Heart left ventricle (tissue), 13 donors: ENCODE data around the gene BICD1.

Experiments
- POLR2A ChIP-seq, 2 donors: fragments of 450-650 bp; IDR thresholded peaks; one replicate each; pipeline ENCODE4 v1.6.1; 2017; ENCODE audit warnings: antibody characterized with exemption in 2 of 2, mild to moderate bottlenecking in 2 of 2, moderate library complexity in 2 of 2
- TF ChIP-seq, protein P1 (sequence below), 12 donors: fragments of 200-600 bp; sonication (generic) in 4 of 12; IDR thresholded peaks; one replicate each; pipeline versions ENCODE4 v1.5.0 to v1.8.0; 2018 to 2022; ENCODE audit warnings: antibody characterized with exemption in 12 of 12, mild to moderate bottlenecking in 5 of 12
- donor health status: ischemic (EF 13 %, LVEDD 7.1; RV severe dilation, severe dysfunction).
- donor health status: DM: no; HTN: yes; CAD: no.
- donor health status: DM: no; HTN: no; CAD: no.
- donor health status: ischemic (EF 25% LVEDD 6.9; RV normal size, moderate dysfunction).
- donor health status: ischemic (EF 25% LVEDD 5.7; RV mildly dilated, moderate dysfunction).
- donor health status: ischemic (EF 35%, LVEDD 5.7; RV mildly dilated, moderate dysfunction).
- donor health status: nonischemic (EF 11% LVEDD 7.7; RV severe dilation, severe dysfunction).
- donor health status: DM: yes; HTN: yes; CAD: no.
- donor health status: PGD.
- donor health status: ischemic (EF 29% LVEDD 5.4; RV normal size, mild dysfunction).
- donor health status: nonischemic (EF 23%, LVEDD 6.1; RV moderate dilation, normal function).

DNA sequence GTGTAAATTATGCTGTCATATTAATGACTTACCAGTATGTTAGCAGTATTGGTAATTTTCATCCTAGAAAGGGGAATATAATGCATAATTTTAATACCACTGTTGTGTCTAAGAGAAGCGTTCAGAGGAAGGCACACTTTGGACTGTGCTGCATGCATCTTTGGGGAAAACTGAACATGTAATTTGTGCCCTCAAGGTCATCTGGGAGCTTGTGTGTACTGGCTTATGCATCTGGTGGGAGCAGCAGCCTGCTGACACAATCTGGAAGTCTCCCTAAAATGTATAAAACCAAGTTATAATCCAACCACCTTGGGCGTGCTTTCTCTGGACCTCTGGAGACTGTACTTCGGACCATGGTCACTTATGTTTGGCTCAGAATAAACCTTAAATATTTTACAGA, 306.8 kb downstream of the BICD1 start:
- TF ChIP-seq, protein P1, sequence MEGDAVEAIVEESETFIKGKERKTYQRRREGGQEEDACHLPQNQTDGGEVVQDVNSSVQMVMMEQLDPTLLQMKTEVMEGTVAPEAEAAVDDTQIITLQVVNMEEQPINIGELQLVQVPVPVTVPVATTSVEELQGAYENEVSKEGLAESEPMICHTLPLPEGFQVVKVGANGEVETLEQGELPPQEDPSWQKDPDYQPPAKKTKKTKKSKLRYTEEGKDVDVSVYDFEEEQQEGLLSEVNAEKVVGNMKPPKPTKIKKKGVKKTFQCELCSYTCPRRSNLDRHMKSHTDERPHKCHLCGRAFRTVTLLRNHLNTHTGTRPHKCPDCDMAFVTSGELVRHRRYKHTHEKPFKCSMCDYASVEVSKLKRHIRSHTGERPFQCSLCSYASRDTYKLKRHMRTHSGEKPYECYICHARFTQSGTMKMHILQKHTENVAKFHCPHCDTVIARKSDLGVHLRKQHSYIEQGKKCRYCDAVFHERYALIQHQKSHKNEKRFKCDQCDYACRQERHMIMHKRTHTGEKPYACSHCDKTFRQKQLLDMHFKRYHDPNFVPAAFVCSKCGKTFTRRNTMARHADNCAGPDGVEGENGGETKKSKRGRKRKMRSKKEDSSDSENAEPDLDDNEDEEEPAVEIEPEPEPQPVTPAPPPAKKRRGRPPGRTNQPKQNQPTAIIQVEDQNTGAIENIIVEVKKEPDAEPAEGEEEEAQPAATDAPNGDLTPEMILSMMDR (IDR thresholded peaks at IDR 0.05) = no peak
- TF ChIP-seq POLR2A (IDR thresholded peaks at IDR 0.05) = no peak
